Measurements from ENCODE around the gene PDZD4. TPM values are rescaled to one million over a fixed set of nuclear protein-coding genes. Genes with fewer than 3 reads are reported as not detected.

PDZD4 gene
- total and polyA plus RNA-seq, 9 of the 15 experiments (the other 6 are each of a cell fraction or from before 2014, with no cell fraction given), result 0.05 to 0.38 (median 0.07) TPM; not detected in 5

DNA sequence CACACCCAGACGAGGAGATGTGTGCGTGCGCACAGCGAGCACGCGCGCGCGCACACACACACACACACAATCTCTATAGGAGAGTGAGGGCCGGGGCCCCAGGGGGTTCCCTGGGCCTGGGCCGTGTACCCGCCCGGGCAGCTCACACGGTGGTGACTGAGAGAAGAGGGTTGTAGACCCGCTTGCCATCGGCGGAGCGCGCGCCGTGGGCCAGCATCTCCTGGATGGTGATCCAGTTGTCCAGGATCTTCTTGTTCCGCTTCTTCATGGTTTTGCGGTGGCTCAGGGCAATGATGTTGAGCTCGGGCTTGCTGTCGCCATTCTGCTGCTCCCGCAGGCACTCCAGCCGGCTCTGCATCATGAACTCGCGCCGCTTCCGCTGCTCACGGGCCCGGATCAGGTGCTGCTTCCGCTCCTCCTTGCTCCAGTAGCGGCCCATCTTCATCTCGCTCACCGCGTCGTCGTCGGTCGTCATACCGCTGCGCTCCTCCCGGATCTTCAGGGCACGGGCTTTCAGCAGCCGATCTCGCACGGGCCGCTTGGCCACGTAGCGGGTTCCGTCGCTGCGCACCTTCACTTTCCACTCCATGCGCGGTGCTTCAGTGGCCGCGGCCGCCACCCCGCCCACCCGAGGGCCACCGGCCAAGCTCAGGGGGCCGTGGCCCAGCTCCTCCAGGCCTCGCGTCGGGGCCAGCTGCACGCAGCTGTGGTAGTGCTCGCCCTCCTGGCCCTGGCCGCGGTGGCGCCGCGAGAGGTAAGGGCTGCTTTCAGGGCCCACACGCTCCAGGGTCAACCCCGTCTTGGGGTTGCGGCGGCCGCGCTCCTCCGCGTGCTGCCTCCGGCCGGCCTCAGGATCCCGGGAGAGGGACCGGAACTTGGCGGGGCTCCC, 26.9 kb downstream of the PDZD4 start:
- ChIA-PET POLR2A (no interaction called here), CTCF (ENCODE audit: low intra/inter-chr PET ratio) (no interaction called here)
- Histone ChIP-seq H3K27ac (ENCODE audit: extremely low read depth, low read depth, low read length) (no peak overlapping the region), H2AFZ (ENCODE audit: low read depth, low read length) (no peak overlapping the region), H3K4me2 (ENCODE audit: insufficient read depth, low read length) (no peak overlapping the region), H3K4me1 (replicated peaks in 1 of 2; ENCODE audit: control insufficient read depth in 2 of 2, insufficient read depth in 2 of 2, low read length in 2 of 2) (peaks cover 0 to 43% of the 10 kb centered on the region in 2 experiments; a peak in 2 of 5 replicates), H3K36me3 (ENCODE audit: control insufficient read depth, insufficient read depth, low read length) (peaks cover 10% of the 10 kb centered on the region; the same call in 1 of the 3 replicates), H4K20me1 (replicated peaks; ENCODE audit: control insufficient read depth, insufficient read depth, low read length) (no peaks in the 10 kb centered on the region; the same call in 1 of the 2 replicates), H3K4me3 (no peak overlapping the region), H3K9me1 (ENCODE audit: control insufficient read depth, insufficient read depth, low read length) (no peaks in the 10 kb centered on the region), H3K9me3 (replicated peaks; ENCODE audit: control insufficient read depth, insufficient read depth, low read depth, low read length) (no peaks in the 10 kb centered on the region), H3K27me3 (ENCODE audit: control insufficient read depth in 2 of 2, insufficient read depth in 2 of 2, low read length in 2 of 2) (peaks cover 0 to 12% of the 10 kb centered on the region in 2 experiments; a peak in 3 of 5 replicates), H3K9ac (ENCODE audit: insufficient read depth in 1 of 2, low read depth in 2 of 2, low read length in 2 of 2) (no peak overlapping the region), H3K79me2 (ENCODE audit: control insufficient read depth, insufficient read depth, low read length) (no peaks in the 10 kb centered on the region)
- TF ChIP-seq ZBTB33 (CRISPR knock-in tag; IDR thresholded peaks at IDR 0.05), result peak; percentile 76
- TF ChIP-seq ZNF384 (IDR thresholded peaks at IDR 0.05; ENCODE audit: low read depth, low read length), result no peak
- DNase-seq (ENCODE audit: extremely low read depth in 1 of 4, low spot score in 3 of 4) (no peak), FAIRE-seq (no peak), ATAC-seq (no peak)
- in situ Hi-C loops (cut with MboI) (no loop called here), intact Hi-C loops (cut with micrococcal nuclease) (no loop called here)
- BruUV-seq (replicated peaks), result no TSS peak
- 63% methylated on average over 17 of the region's 87 CpGs for WGBS (ENCODE audit: insufficient coverage, low coverage, missing lambda C conversion rate)

Measured in K562 (cell line).